ENCODE measurements around the gene DCAF6.

DNA sequence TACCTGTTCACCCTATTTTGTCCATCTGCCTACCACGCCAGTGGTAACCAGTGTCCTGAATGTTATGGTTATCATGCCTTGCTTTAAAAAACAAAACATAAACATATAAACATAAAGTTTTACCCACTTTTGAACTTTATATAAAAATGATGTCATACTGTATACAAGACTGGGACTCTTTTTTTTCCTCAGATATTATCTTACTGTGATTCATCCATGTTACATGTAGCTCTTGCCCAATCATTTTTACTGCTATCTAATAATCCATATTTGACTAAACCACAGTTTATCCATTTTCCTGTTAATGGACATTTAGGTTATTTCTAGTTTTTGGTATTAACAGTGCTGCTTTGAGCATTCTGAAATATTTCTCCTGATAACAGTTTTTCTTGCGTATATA is 121.4 kb downstream of the DCAF6 start:
- TF ChIP-seq, protein P1, sequence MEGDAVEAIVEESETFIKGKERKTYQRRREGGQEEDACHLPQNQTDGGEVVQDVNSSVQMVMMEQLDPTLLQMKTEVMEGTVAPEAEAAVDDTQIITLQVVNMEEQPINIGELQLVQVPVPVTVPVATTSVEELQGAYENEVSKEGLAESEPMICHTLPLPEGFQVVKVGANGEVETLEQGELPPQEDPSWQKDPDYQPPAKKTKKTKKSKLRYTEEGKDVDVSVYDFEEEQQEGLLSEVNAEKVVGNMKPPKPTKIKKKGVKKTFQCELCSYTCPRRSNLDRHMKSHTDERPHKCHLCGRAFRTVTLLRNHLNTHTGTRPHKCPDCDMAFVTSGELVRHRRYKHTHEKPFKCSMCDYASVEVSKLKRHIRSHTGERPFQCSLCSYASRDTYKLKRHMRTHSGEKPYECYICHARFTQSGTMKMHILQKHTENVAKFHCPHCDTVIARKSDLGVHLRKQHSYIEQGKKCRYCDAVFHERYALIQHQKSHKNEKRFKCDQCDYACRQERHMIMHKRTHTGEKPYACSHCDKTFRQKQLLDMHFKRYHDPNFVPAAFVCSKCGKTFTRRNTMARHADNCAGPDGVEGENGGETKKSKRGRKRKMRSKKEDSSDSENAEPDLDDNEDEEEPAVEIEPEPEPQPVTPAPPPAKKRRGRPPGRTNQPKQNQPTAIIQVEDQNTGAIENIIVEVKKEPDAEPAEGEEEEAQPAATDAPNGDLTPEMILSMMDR (IDR thresholded peaks at IDR 0.05; ENCODE audit: borderline replicate concordance, extremely low read depth, low read length, poor library complexity, severe bottlenecking) = no peak
- no peak for TF ChIP-seq EZH2 (IDR thresholded peaks at IDR 0.05; ENCODE audit: borderline replicate concordance, low read depth, low read length, severe bottlenecking)
